IMR-90 (cell line): ENCODE measurements around the gene VPS52. TPM values are rescaled to one million over a fixed set of nuclear protein-coding genes. Genes with fewer than 3 reads are reported as not detected.
A peak's percentile ranks its signal among the peaks of the same experiment; 100 is the strongest.

Experiments used
- ATAC-seq: fragments of 200-7000 bp; cut with Tn5 transposase; 2 replicates; pipeline ENCODE4 v1.9.1; 2020; ENCODE audit warnings: low read depth, mild to moderate bottlenecking, moderate library complexity
- BruUV-seq: library from RNA; stranded (reverse); fragments of 400-500 nt; replicated peaks from 2 replicates; lab custom pipeline; 2021; lab: Mats Ljungman, UMichigan
- CTCF ChIA-PET: fragments of 300-600 bp; formaldehyde crosslinking; extraction: SDS; loops from one replicate; lab custom pipeline; 2021; ENCODE audit warnings: antibody characterized with exemption; lab: Yijun Ruan, JAX
- POLR2A ChIA-PET: fragments of 300-600 bp; sonication (Branson Sonifier 250); formaldehyde crosslinking; loops from one replicate; lab custom pipeline; 2022; ENCODE audit warnings: antibody characterized with exemption; ENCODE audit not compliant: unreplicated experiment; lab: Charles Lee
- DNase-seq: peaks from one replicate; pipeline ENCODE4 v3.0.0; 2013
- H2AFZ ChIP-seq: replicated peaks from 2 replicates; pipeline ENCODE3; 2013; ENCODE audit warnings: low read length, mild to moderate bottlenecking; ENCODE audit not compliant: poor library complexity
- H2AK5ac ChIP-seq: 2 replicates; pipeline ENCODE4 v1.6.1; 2013; ENCODE audit warnings: low read depth, low read length, inconsistent platforms
- H2AK9ac ChIP-seq: replicated peaks from 2 replicates; pipeline ENCODE3; 2013; ENCODE audit warnings: mild to moderate bottlenecking, low read depth, low read length, moderate library complexity; ENCODE audit not compliant: poor library complexity
- H2BK120ac ChIP-seq: 2 replicates; pipeline ENCODE4 v1.6.1; 2013; ENCODE audit warnings: low read depth, low read length, inconsistent platforms
- H2BK15ac ChIP-seq: 3 replicates; pipeline ENCODE4 v1.6.1; 2013; ENCODE audit warnings: low read depth, low read length, inconsistent platforms
- H2BK20ac ChIP-seq: 2 replicates; pipeline ENCODE4 v1.6.1; 2013; ENCODE audit warnings: low read depth, mild to moderate bottlenecking, inconsistent platforms, low read length, moderate library complexity
- H2BK5ac ChIP-seq: 2 replicates; pipeline ENCODE4 v1.6.1; 2013; ENCODE audit warnings: mild to moderate bottlenecking, low read depth, low read length, inconsistent platforms; ENCODE audit not compliant: poor library complexity, severe bottlenecking
- H3K14ac ChIP-seq: replicated peaks from 2 replicates; pipeline ENCODE4 v1.6.1; 2013; ENCODE audit warnings: low read depth, low read length, inconsistent platforms
- H3K18ac ChIP-seq: 2 replicates; pipeline ENCODE4 v1.6.1; 2013; ENCODE audit warnings: low read depth, low read length, control low read depth
- H3K23ac ChIP-seq: 2 replicates; pipeline ENCODE4 v1.6.1; 2013; ENCODE audit warnings: low read depth, low read length, inconsistent platforms
- H3K27ac ChIP-seq: 2 replicates; pipeline ENCODE4 v1.5.1; 2013; ENCODE audit warnings: mild to moderate bottlenecking, control low read depth, low read length; ENCODE audit not compliant: insufficient read depth
- H3K27me3 ChIP-seq: 2 replicates; pipeline ENCODE4 v1.6.1; 2013; ENCODE audit warnings: low read length; ENCODE audit not compliant: control insufficient read depth, insufficient read depth
- H3K36me3 ChIP-seq: 2 replicates; pipeline ENCODE4 v1.6.1; 2013; ENCODE audit warnings: low read length, mixed read lengths; ENCODE audit not compliant: control insufficient read depth, insufficient read depth
- H3K4ac ChIP-seq: 2 replicates; pipeline ENCODE4 v1.6.1; 2013; ENCODE audit warnings: low read depth, low read length, inconsistent platforms
- H3K4me1 ChIP-seq: 2 replicates; pipeline ENCODE4 v1.6.1; 2013; ENCODE audit warnings: low read length, mixed read lengths; ENCODE audit not compliant: control insufficient read depth, insufficient read depth
- H3K4me2 ChIP-seq: 2 replicates; pipeline ENCODE4 v1.6.1; 2013; ENCODE audit warnings: low read depth, mild to moderate bottlenecking, control low read depth, low read length, moderate library complexity
- H3K4me3 ChIP-seq: 2 replicates; pipeline ENCODE4 v1.5.1; 2013; ENCODE audit warnings: low read depth, mild to moderate bottlenecking, control low read depth, low read length, moderate library complexity; ENCODE audit not compliant: insufficient read depth
- H3K56ac ChIP-seq: 2 replicates; pipeline ENCODE4 v1.6.1; 2013; ENCODE audit warnings: low read length, inconsistent platforms; ENCODE audit not compliant: insufficient read depth; ENCODE audit errors: extremely low read depth
- H3K79me1 ChIP-seq, 2 experiments: 2 replicates each; pipeline ENCODE4 v1.6.1; 2013; ENCODE audit warnings: low read length in 2 of 2, inconsistent platforms in 1 of 2, low read depth in 1 of 2
- H3K9ac ChIP-seq: 2 replicates; pipeline ENCODE4 v1.6.1; 2013; ENCODE audit warnings: low read depth, low read length, control low read depth
- H3K9me1 ChIP-seq: 2 replicates; pipeline ENCODE4 v1.6.1; 2013; ENCODE audit warnings: low read length, inconsistent platforms; ENCODE audit not compliant: insufficient read depth
- H3K9me3 ChIP-seq: 2 replicates; pipeline ENCODE4 v1.6.1; 2013; ENCODE audit warnings: low read length; ENCODE audit not compliant: control insufficient read depth, insufficient read depth
- H4K20me1 ChIP-seq: 2 replicates; pipeline ENCODE4 v1.6.1; 2013; ENCODE audit warnings: low read length, inconsistent platforms; ENCODE audit not compliant: insufficient read depth
- H4K5ac ChIP-seq: 2 replicates; pipeline ENCODE4 v1.6.1; 2013; ENCODE audit warnings: mild to moderate bottlenecking, low read depth, low read length, control low read depth
- H4K8ac ChIP-seq, 2 experiments: 2 replicates each; pipeline ENCODE4 v1.6.1; 2013; ENCODE audit warnings: low read depth in 2 of 2, low read length in 2 of 2, control low read depth in 1 of 2, inconsistent platforms in 1 of 2
- H4K91ac ChIP-seq: 2 replicates; pipeline ENCODE4 v1.6.1; 2013; ENCODE audit warnings: low read depth, low read length, inconsistent platforms; ENCODE audit not compliant: insufficient read depth
- BHLHE40 ChIP-seq: fragments of 150-350 bp; IDR thresholded peaks from 2 replicates; pipeline ENCODE4 v1.6.1; 2016; ENCODE audit warnings: mild to moderate bottlenecking, low read depth, low read length
- CEBPB ChIP-seq: IDR thresholded peaks from 2 replicates; pipeline ENCODE4 v1.6.1; 2012; ENCODE audit warnings: low read depth, low read length, improper control_type of control experiment
- CHD1 ChIP-seq: IDR thresholded peaks from 2 replicates; pipeline ENCODE4 v1.6.1; 2012; ENCODE audit warnings: low read depth, low read length, improper control_type of control experiment
- CTCF ChIP-seq: conservative IDR thresholded peaks from 2 replicates; pipeline ENCODE4 v1.5.1; 2012; ENCODE audit warnings: mild to moderate bottlenecking, low read depth, low read length, improper control_type of control experiment
- ELK1 ChIP-seq: fragments of 150-350 bp; IDR thresholded peaks from 2 replicates; pipeline ENCODE4 v1.6.1; 2016; ENCODE audit warnings: low read depth, mild to moderate bottlenecking, low read length, moderate library complexity, borderline replicate concordance
- FOS ChIP-seq: fragments of 150-350 bp; IDR thresholded peaks from 2 replicates; pipeline ENCODE4 v1.6.1; 2016; ENCODE audit warnings: low read depth, low read length
- MAFK ChIP-seq: IDR thresholded peaks from 2 replicates; pipeline ENCODE4 v1.6.1; 2012; ENCODE audit warnings: low read depth, low read length, improper control_type of control experiment
- MAZ ChIP-seq: IDR thresholded peaks from 2 replicates; pipeline ENCODE4 v1.6.1; 2012; ENCODE audit warnings: low read depth, mild to moderate bottlenecking, low read length, improper control_type of control experiment, moderate library complexity, borderline replicate concordance
- MXI1 ChIP-seq: IDR thresholded peaks from 2 replicates; pipeline ENCODE4 v1.6.1; 2012; ENCODE audit warnings: low read depth, mild to moderate bottlenecking, low read length, moderate library complexity, borderline replicate concordance
- NFE2L2 ChIP-seq: fragments of 150-350 bp; IDR thresholded peaks from 2 replicates; pipeline ENCODE4 v1.6.1; 2016; ENCODE audit warnings: low read depth, mild to moderate bottlenecking, low read length
- POLR2A ChIP-seq: IDR thresholded peaks from 2 replicates; pipeline ENCODE4 v1.6.1; 2012; ENCODE audit warnings: mild to moderate bottlenecking, low read depth, low read length
- RAD21 ChIP-seq: IDR thresholded peaks from 2 replicates; pipeline ENCODE4 v1.6.1; 2012; ENCODE audit warnings: low read length, improper control_type of control experiment
- RCOR1 ChIP-seq: IDR thresholded peaks from 2 replicates; pipeline ENCODE4 v1.6.1; 2012; ENCODE audit warnings: mild to moderate bottlenecking, low read length, improper control_type of control experiment; ENCODE audit not compliant: insufficient replicate concordance
- RFX5 ChIP-seq: IDR thresholded peaks from 2 replicates; pipeline ENCODE4 v1.8.0; 2012; ENCODE audit warnings: low read depth, mild to moderate bottlenecking, low read length, moderate library complexity
- SMC3 ChIP-seq: fragments of 150-350 bp; IDR thresholded peaks from 2 replicates; pipeline ENCODE4 v1.6.1; 2016; ENCODE audit warnings: low read depth, mild to moderate bottlenecking, antibody characterized with exemption, low read length, moderate library complexity
- USF2 ChIP-seq: fragments of 150-350 bp; IDR thresholded peaks from 2 replicates; pipeline ENCODE4 v1.6.1; 2017; ENCODE audit warnings: mild to moderate bottlenecking, antibody characterized with exemption, low read length, low read depth
- WGBS, 2 experiments: methylation state at CpG; one replicate each; pipeline versions ENCODE4 v1.1.5 to v1.1.7; 2013; ENCODE audit warnings: missing lambda C conversion rate in 2 of 2; ENCODE audit not compliant: insufficient read length in 1 of 2; ENCODE audit errors: extremely low coverage in 2 of 2; 5-methylcytosine and 5-hydroxymethylcytosine counted together
- dilution Hi-C: fragments of 300-500 bp; cut with HindIII; formaldehyde crosslinking; loops from one replicate; pipeline ENCODE4 v1.14.3; 2018; ENCODE audit warnings: low sequenced_read_pairs; ENCODE audit not compliant: unreplicated experiment
- in situ Hi-C: fragments of 300-500 bp; cut with MboI; formaldehyde crosslinking; loops from 3 replicates; pipeline ENCODE4 v1.14.3; 2019; ENCODE audit warnings: low sequenced_read_pairs, inconsistent platforms, mixed read lengths
- intact Hi-C: fragments of 100-400 bp; cut with micrococcal nuclease; formaldehyde crosslinking; loops from 2 replicates; pipeline ENCODE4 v1.10.0; 2022
- polyA plus RNA-seq, 3 experiments: library from polyadenylated mRNA; depleted of rRNA; stranded (reverse); fragments of >200 nt; gene quantifications; 2 replicates each; pipeline ENCODE4 v1.2.3, GENCODE V29; 2012; ENCODE audit warnings: low replicate concordance in 1 of 3
- total RNA-seq: library from RNA; depleted of rRNA; stranded (reverse); fragments of >200 nt; gene quantifications from 2 replicates; pipeline ENCODE4 v1.2.3, GENCODE V29; 2012

VPS52 gene
- total and polyA plus RNA-seq, 2 of the 4 experiments (the other 2 are of a cell fraction) = 29.8 to 54.6 TPM

GRCh38 chr6:33271117-33271467 lies 584 bp downstream of the VPS52 start:
- dilution Hi-C loops = no loop called here
- peak overlapping the region; percentile 89 for H3K27ac ChIP-seq
- DNase-seq (no peak), ATAC-seq (peak; percentile 8)
- no peaks in the 10 kb centered on the region for H3K9me3 ChIP-seq
- peak overlapping the region; percentile 69 for H3K4me2 ChIP-seq
- CTCF ChIA-PET = no interaction called here
- peak overlapping the region; percentile 95 for H3K4ac ChIP-seq
- H2BK5ac ChIP-seq = peak overlapping the region; percentile 92
- peaks cover 9% of the 10 kb centered on the region for H3K9me1 ChIP-seq
- H3K4me3 ChIP-seq = peak overlapping the region; percentile 71
- peak overlapping the region; percentile 93 for H2AK9ac ChIP-seq
- WGBS, 2 experiments = no CpG with 5 or more reads among the region's 7 CpGs
- H3K56ac ChIP-seq = peak overlapping the region; percentile 100
- H4K20me1 ChIP-seq = peaks cover 42% of the 10 kb centered on the region
- no peaks in the 10 kb centered on the region for H3K27me3 ChIP-seq
- peaks cover 23 to 58% of the 10 kb centered on the region in 2 experiments for H3K79me1 ChIP-seq
- intact Hi-C loops = no loop called here
- peak overlapping the region; percentile 40; the same call in 1 of the 3 replicates for H2BK15ac ChIP-seq
- peaks cover 9% of the 10 kb centered on the region for H3K4me1 ChIP-seq
- no peak overlapping the region for H2BK20ac ChIP-seq
- peak overlapping the region; percentile 98 for H2AK5ac ChIP-seq
- H4K8ac ChIP-seq = peak overlapping the region; percentile 99
- H4K5ac ChIP-seq = peak overlapping the region; percentile 94
- peak overlapping the region; percentile 93 for H4K91ac ChIP-seq
- peak overlapping the region; percentile 85 for H3K9ac ChIP-seq
- TF ChIP-seq RFX5 (no peak), MXI1 (no peak), USF2 (no peak), ELK1 (no peak), SMC3 (no peak), MAFK (no peak), NFE2L2 (no peak), FOS (no peak), CHD1 (no peak), BHLHE40 (no peak), POLR2A (no peak), CTCF (no peak), CEBPB (no peak), RCOR1 (no peak), RAD21 (no peak), MAZ (no peak)
- POLR2A ChIA-PET = no interaction called here
- H2AFZ ChIP-seq = peak overlapping the region; percentile 98
- in situ Hi-C loops = no loop called here
- peaks cover 59% of the 10 kb centered on the region for H3K36me3 ChIP-seq
- peak overlapping the region; percentile 95 for H3K14ac ChIP-seq
- H3K23ac ChIP-seq = peak overlapping the region; percentile 83; the same call in 1 of the 2 replicates
- peak overlapping the region; percentile 37 for H3K18ac ChIP-seq
- BruUV-seq = TSS peak; percentile 83
- peak overlapping the region; percentile 64 for H2BK120ac ChIP-seq
